ENCODE data around the gene TRMT11.

GRCh38 chr6:125949069-125949468 lies 37.3 kb upstream of the TRMT11 start:
- TF ChIP-seq POLR2A (IDR thresholded peaks at IDR 0.05) = no peak
- TF ChIP-seq, protein P1, sequence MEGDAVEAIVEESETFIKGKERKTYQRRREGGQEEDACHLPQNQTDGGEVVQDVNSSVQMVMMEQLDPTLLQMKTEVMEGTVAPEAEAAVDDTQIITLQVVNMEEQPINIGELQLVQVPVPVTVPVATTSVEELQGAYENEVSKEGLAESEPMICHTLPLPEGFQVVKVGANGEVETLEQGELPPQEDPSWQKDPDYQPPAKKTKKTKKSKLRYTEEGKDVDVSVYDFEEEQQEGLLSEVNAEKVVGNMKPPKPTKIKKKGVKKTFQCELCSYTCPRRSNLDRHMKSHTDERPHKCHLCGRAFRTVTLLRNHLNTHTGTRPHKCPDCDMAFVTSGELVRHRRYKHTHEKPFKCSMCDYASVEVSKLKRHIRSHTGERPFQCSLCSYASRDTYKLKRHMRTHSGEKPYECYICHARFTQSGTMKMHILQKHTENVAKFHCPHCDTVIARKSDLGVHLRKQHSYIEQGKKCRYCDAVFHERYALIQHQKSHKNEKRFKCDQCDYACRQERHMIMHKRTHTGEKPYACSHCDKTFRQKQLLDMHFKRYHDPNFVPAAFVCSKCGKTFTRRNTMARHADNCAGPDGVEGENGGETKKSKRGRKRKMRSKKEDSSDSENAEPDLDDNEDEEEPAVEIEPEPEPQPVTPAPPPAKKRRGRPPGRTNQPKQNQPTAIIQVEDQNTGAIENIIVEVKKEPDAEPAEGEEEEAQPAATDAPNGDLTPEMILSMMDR (IDR thresholded peaks at IDR 0.05) = no peak

All from transverse colon (tissue), 3 donors.